Renal cortical epithelial cell (primary cell): ENCODE data around the gene PRKG1. TPM values are rescaled to one million over a fixed set of nuclear protein-coding genes. Genes with fewer than 3 reads are reported as not detected.

Source experiments
- total RNA-seq: library from RNA; depleted of rRNA; stranded (reverse); fragments of >200 nt; gene quantifications from 2 replicates; pipeline ENCODE4 v1.2.3, GENCODE V29; 2014

The PRKG1 gene
- total RNA-seq, 1 donor from 2014 or later: 2.3 TPM

Other genes with a start within 250 kb of the PRKG1 start
- gene A1CF, start 188.9 kb upstream of the PRKG1 start, total RNA-seq: 0.05 TPM in 1 of 2 replicates, not detected in the other